Endothelial cell of umbilical vein (primary cell): ENCODE data around the gene VSTM4. TPM values are rescaled to one million over a fixed set of nuclear protein-coding genes. Genes with fewer than 3 reads are reported as not detected.

Experiments used
- BruUV-seq: library from RNA; stranded (reverse); fragments of 400-500 nt; replicated peaks from 2 replicates; lab custom pipeline; 2021; lab: Mats Ljungman, UMichigan
- CTCF ChIA-PET: fragments of 300-600, 350-600 bp; sonication (Branson Sonifier 250); formaldehyde crosslinking; loops from one replicate; lab custom pipeline; 2021; ENCODE audit warnings: antibody characterized with exemption, inconsistent platforms; lab: Charles Lee
- POLR2A ChIA-PET: fragments of 300-600, 350-600 bp; sonication (Branson Sonifier 250); formaldehyde crosslinking; loops from one replicate; lab custom pipeline; 2021; ENCODE audit warnings: antibody characterized with exemption, inconsistent platforms; lab: Charles Lee
- DNase-seq: peaks from one replicate; pipeline ENCODE4 v3.0.0-alpha.2; 2011; ENCODE audit warnings: low read depth, low spot score
- FAIRE-seq: peaks from 2 replicates; lab custom pipeline; 2011; peaks lifted over from hg19 to GRCh38; lab: Jason Lieb, UNC
- H2AFZ ChIP-seq: 2 replicates; pipeline ENCODE4 v1.6.0; 2012; ENCODE audit warnings: low read depth, low read length, control low read depth, inconsistent platforms
- H3K27ac ChIP-seq: 2 replicates; pipeline ENCODE4 v1.5.1; 2011; ENCODE audit warnings: low read depth, mild to moderate bottlenecking, control low read depth, low read length, moderate library complexity; ENCODE audit not compliant: insufficient read depth
- H3K27me3 ChIP-seq, 2 experiments: 2 replicates each; pipeline versions ENCODE4 v1.6.0 to v1.6.1; 2011; ENCODE audit warnings: low read length in 2 of 2, mixed read lengths in 1 of 2; ENCODE audit not compliant: control insufficient read depth in 2 of 2, insufficient read depth in 2 of 2
- H3K36me3 ChIP-seq, 2 experiments: 2 replicates in 1 of 2; 3 replicates in 1 of 2; pipeline ENCODE4 v1.5.1; 2011; ENCODE audit warnings: low read length in 2 of 2, mild to moderate bottlenecking in 1 of 2, moderate library complexity in 1 of 2; ENCODE audit not compliant: control insufficient read depth in 2 of 2, insufficient read depth in 2 of 2; ENCODE audit errors: extremely low read depth in 1 of 2
- H3K4me1 ChIP-seq: 3 replicates; pipeline ENCODE4 v1.5.1; 2011; ENCODE audit warnings: mild to moderate bottlenecking, low read length; ENCODE audit not compliant: control insufficient read depth, insufficient read depth; ENCODE audit errors: extremely low read depth
- H3K4me2 ChIP-seq: 2 replicates; pipeline ENCODE4 v1.6.1; 2011; ENCODE audit warnings: low read length, control low read depth, mixed read lengths; ENCODE audit not compliant: insufficient read depth
- H3K4me3 ChIP-seq, 3 experiments: fragments of 200-600 bp in 1 of 3; sonication (generic), shearing (Covaris generic) in 1 of 3; replicated peaks in 1 of 3; 2 replicates each; pipeline ENCODE4 v1.5.1; 2011 to 2016; ENCODE audit warnings: control low read depth in 3 of 3, low read length in 3 of 3, mild to moderate bottlenecking in 2 of 3, inconsistent platforms in 1 of 3, low read depth in 1 of 3, moderate library complexity in 1 of 3; ENCODE audit not compliant: insufficient read depth in 1 of 3
- H3K79me2 ChIP-seq: 2 replicates; pipeline ENCODE4 v1.6.0; 2012; ENCODE audit warnings: low read length, inconsistent platforms; ENCODE audit not compliant: control insufficient read depth, insufficient read depth
- H3K9ac ChIP-seq: replicated peaks from 2 replicates; pipeline ENCODE3; 2011; ENCODE audit warnings: low read length, control low read depth; ENCODE audit not compliant: insufficient read depth; ENCODE audit errors: extremely low read depth
- H3K9me1 ChIP-seq: replicated peaks from 3 replicates; pipeline ENCODE4 v1.6.0; 2011; ENCODE audit warnings: mild to moderate bottlenecking, low read length; ENCODE audit not compliant: control insufficient read depth, insufficient read depth; ENCODE audit errors: extremely low read depth
- H3K9me3 ChIP-seq: replicated peaks from 2 replicates; pipeline ENCODE4 v1.5.1; 2012; ENCODE audit warnings: low read length, inconsistent platforms; ENCODE audit not compliant: control insufficient read depth, insufficient read depth
- H4K20me1 ChIP-seq: replicated peaks from 2 replicates; pipeline ENCODE3; 2011; ENCODE audit warnings: mild to moderate bottlenecking, low read length; ENCODE audit not compliant: control insufficient read depth, insufficient read depth; ENCODE audit errors: extremely low read depth
- CTCF ChIP-seq, 2 donors: IDR thresholded peaks; 1 replicate in 1 of 2; 2 replicates in 1 of 2; pipeline ENCODE4 v1.5.1; 2011; ENCODE audit warnings: low read length in 2 of 2, mild to moderate bottlenecking in 2 of 2, moderate library complexity in 2 of 2, control low read depth in 1 of 2, inconsistent platforms in 1 of 2, low read depth in 1 of 2; ENCODE audit not compliant: insufficient read depth in 1 of 2; ENCODE audit errors: extremely low read depth in 1 of 2
- EZH2 ChIP-seq: IDR thresholded peaks from 2 replicates; pipeline ENCODE4 v1.6.1; 2012; ENCODE audit warnings: borderline replicate concordance, low read depth, mild to moderate bottlenecking, moderate library complexity, low read length, inconsistent platforms; ENCODE audit not compliant: severe bottlenecking
- FOS ChIP-seq: IDR thresholded peaks from 2 replicates; pipeline ENCODE4 v1.6.1; 2011; ENCODE audit warnings: mild to moderate bottlenecking, low read length, moderate library complexity, borderline replicate concordance; ENCODE audit not compliant: insufficient read depth
- GATA2 ChIP-seq: IDR thresholded peaks from 2 replicates; pipeline ENCODE4 v1.7.0; 2011; ENCODE audit warnings: low read depth, mild to moderate bottlenecking, moderate library complexity, mixed read lengths, low read length; ENCODE audit not compliant: insufficient read length, insufficient read depth
- JUN ChIP-seq: IDR thresholded peaks from 2 replicates; pipeline ENCODE4 v1.6.1; 2011; ENCODE audit warnings: borderline replicate concordance, low read depth; ENCODE audit not compliant: insufficient read length, insufficient read depth
- MYC ChIP-seq: IDR thresholded peaks from one replicate; pipeline ENCODE4 v1.6.1; 2011; ENCODE audit warnings: mild to moderate bottlenecking, low read depth, low read length
- POLR2A ChIP-seq: IDR thresholded peaks from 2 replicates; pipeline ENCODE4 v1.6.1; 2012; ENCODE audit warnings: low read depth, mild to moderate bottlenecking, control low read depth, low read length
- POLR2AphosphoS5 ChIP-seq: IDR thresholded peaks from 2 replicates; pipeline ENCODE4 v1.6.1; 2012; ENCODE audit warnings: low read depth, mild to moderate bottlenecking, control low read depth, low read length, moderate library complexity; ENCODE audit not compliant: insufficient read depth
- dilution Hi-C: fragments of 300-500 bp; cut with MboI; formaldehyde crosslinking; loops from one replicate; pipeline ENCODE4 v1.15.0; 2019; ENCODE audit warnings: low sequenced_read_pairs; ENCODE audit not compliant: extremely low pct_ligation_motif_present
- intact Hi-C: fragments of 100-400 bp; cut with micrococcal nuclease; formaldehyde crosslinking; loops from one replicate; pipeline ENCODE4 v1.10.0; 2022
- polyA plus RNA-seq, 4 experiments: library from polyadenylated mRNA; depleted of rRNA in 3 of 4; stranded (reverse) in 3 of 4; unstranded in 1 of 4; fragments of >200 nt; gene quantifications; 2 replicates each; pipeline versions ENCODE4 v1.2.1 to v1.2.3, GENCODE V29; 2011 to 2012; ENCODE audit warnings: missing spikeins in 1 of 4
- total RNA-seq: library from RNA; stranded (reverse); gene quantifications from 2 replicates; pipeline ENCODE4 v1.2.3, GENCODE V29; 2021
- TF ChIP-seq, protein P1 (sequence below): IDR thresholded peaks from 2 replicates; pipeline ENCODE4 v1.6.1; 2011; ENCODE audit not compliant: insufficient read depth, insufficient read length

VSTM4 gene
- total and polyA plus RNA-seq, 2 donors (not counting 3 experiments of a cell fraction or from before 2014, with no cell fraction given), result 0.07 TPM

DNA sequence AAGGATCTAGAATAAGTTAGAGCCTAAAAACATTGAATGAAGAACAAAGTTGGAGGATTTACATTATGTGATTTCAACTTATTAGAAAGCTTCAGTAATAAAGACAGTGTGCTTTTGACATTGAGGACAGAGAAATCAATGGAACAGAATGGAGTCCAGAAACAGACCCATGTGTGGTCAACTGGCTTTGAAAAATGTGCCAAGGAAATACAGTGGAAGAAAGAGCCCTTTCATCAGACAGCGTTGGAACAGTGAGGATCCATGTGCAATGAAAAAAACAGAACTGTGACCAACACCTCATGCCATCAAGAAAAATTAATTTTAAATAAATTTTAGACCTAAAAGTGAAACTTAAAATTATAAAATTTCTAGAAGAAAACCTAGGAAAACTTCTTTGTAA, 125.1 kb downstream of the VSTM4 start:
- Histone ChIP-seq H3K79me2 (no peaks in the 10 kb centered on the region), H3K36me3 (no peaks in the 10 kb centered on the region), H3K27ac (no peak overlapping the region), H3K4me2 (no peak overlapping the region), H3K27me3 (peaks cover 0 to 4% of the 10 kb centered on the region in 2 experiments), H3K9me3 (no peaks in the 10 kb centered on the region), H4K20me1 (no peaks in the 10 kb centered on the region), H2AFZ (no peak overlapping the region), H3K9me1 (no peaks in the 10 kb centered on the region), H3K4me3 (no peak overlapping the region), H3K4me1 (no peaks in the 10 kb centered on the region), H3K9ac (no peak overlapping the region)
- no peak for DNase-seq
- TF ChIP-seq CTCF (IDR thresholded peaks at IDR 0.05; ENCODE audit: extremely low read depth in 1 of 2, insufficient read depth in 1 of 2, low read depth in 1 of 2, low read length in 2 of 2), result no peak
- TF ChIP-seq POLR2AphosphoS5, result no peak
- no peak for TF ChIP-seq FOS
- no peak for TF ChIP-seq POLR2A
- TF ChIP-seq, protein P1, sequence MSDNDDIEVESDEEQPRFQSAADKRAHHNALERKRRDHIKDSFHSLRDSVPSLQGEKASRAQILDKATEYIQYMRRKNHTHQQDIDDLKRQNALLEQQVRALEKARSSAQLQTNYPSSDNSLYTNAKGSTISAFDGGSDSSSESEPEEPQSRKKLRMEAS, result no peak
- no peak for TF ChIP-seq EZH2
- TF ChIP-seq MYC, result no peak
- TF ChIP-seq JUN, result no peak
- TF ChIP-seq GATA2, result no peak
- dilution Hi-C loops, result no loop called here
- intact Hi-C loops, result no loop called here
- no TSS peak for BruUV-seq
- ChIA-PET POLR2A (no interaction called here), CTCF (no interaction called here)
- FAIRE-seq, result no peak
